ENCODE results near the gene NEK11.

NEK11 gene

GRCh38 chr3:131236421-131236820 lies 209.7 kb downstream of the NEK11 start:
- no peak for DNase-seq (ENCODE audit: insufficient read length, low spot score)
- no peak for FAIRE-seq
- no peak for TF ChIP-seq POLR2A (IDR thresholded peaks at IDR 0.05; ENCODE audit: low read depth, low read length)

GRCh38 chr3:131238496-131238895 lies 211.8 kb downstream of the NEK11 start:
- DNase-seq (ENCODE audit: insufficient read length, low spot score) (no peak), FAIRE-seq (no peak)
- no peak for TF ChIP-seq POLR2A (IDR thresholded peaks at IDR 0.05; ENCODE audit: low read depth, low read length)

GRCh38 chr3:131239267-131239666 lies 212.6 kb downstream of the NEK11 start:
- DNase-seq (ENCODE audit: insufficient read length, low spot score) (no peak), FAIRE-seq (no peak)
- no peak for TF ChIP-seq POLR2A (IDR thresholded peaks at IDR 0.05; ENCODE audit: low read depth, low read length)

GRCh38 chr3:131242201-131242600 lies 215.5 kb downstream of the NEK11 start:
- no peak for FAIRE-seq
- no peak for DNase-seq (ENCODE audit: insufficient read length, low spot score)

GRCh38 chr3:131250466-131250865 lies 223.8 kb downstream of the NEK11 start:
- TF ChIP-seq POLR2A (IDR thresholded peaks at IDR 0.05; ENCODE audit: low read depth, low read length), result no peak
- FAIRE-seq (no peak), DNase-seq (ENCODE audit: insufficient read length, low spot score) (no peak)

More at GRCh38 chr3:131242201-131242600, 215.5 kb downstream of the NEK11 start:
- no peak for TF ChIP-seq POLR2A (IDR thresholded peaks at IDR 0.05; ENCODE audit: low read depth, low read length)

GRCh38 chr3:131260525-131260924 lies 233.8 kb downstream of the NEK11 start:
- DNase-seq (ENCODE audit: insufficient read length, low spot score), result no peak
- TF ChIP-seq POLR2A (IDR thresholded peaks at IDR 0.05; ENCODE audit: low read depth, low read length), result no peak
- FAIRE-seq, result no peak

- TF ChIP-seq POLR2A (IDR thresholded peaks at IDR 0.05; ENCODE audit: low read depth, low read length), result no peak
- DNase-seq (ENCODE audit: insufficient read length, low spot score), result no peak
- FAIRE-seq, result no peak
Measured at GRCh38 chr3:131261104-131261503, 234.4 kb downstream of the NEK11 start.

- DNase-seq (ENCODE audit: insufficient read length, low spot score) (no peak), FAIRE-seq (no peak)
- TF ChIP-seq POLR2A (IDR thresholded peaks at IDR 0.05; ENCODE audit: low read depth, low read length), result no peak
Measured at GRCh38 chr3:131275556-131275955, 248.9 kb downstream of the NEK11 start.

- FAIRE-seq, result no peak
- no peak for DNase-seq (ENCODE audit: insufficient read length, low spot score)
- no peak for TF ChIP-seq POLR2A (IDR thresholded peaks at IDR 0.05; ENCODE audit: low read depth, low read length)
Measured at GRCh38 chr3:131277836-131278497, 251.3 kb downstream of the NEK11 start.

- FAIRE-seq (no peak), DNase-seq (ENCODE audit: insufficient read length, low spot score) (no peak)
- TF ChIP-seq POLR2A (IDR thresholded peaks at IDR 0.05; ENCODE audit: low read depth, low read length), result no peak
Measured at GRCh38 chr3:131279577-131279976, 252.9 kb downstream of the NEK11 start.

GRCh38 chr3:131282379-131282778 lies 255.7 kb downstream of the NEK11 start:
- FAIRE-seq, result no peak

GRCh38 chr3:131282967-131283366 lies 256.3 kb downstream of the NEK11 start:
- no peak for TF ChIP-seq POLR2A (IDR thresholded peaks at IDR 0.05; ENCODE audit: low read depth, low read length)
- FAIRE-seq, result no peak
- no peak for DNase-seq (ENCODE audit: insufficient read length, low spot score)

More at GRCh38 chr3:131282379-131282778, 255.7 kb downstream of the NEK11 start:
- no peak for TF ChIP-seq POLR2A (IDR thresholded peaks at IDR 0.05; ENCODE audit: low read depth, low read length)
- no peak for DNase-seq (ENCODE audit: insufficient read length, low spot score)

GRCh38 chr3:131283862-131284261 lies 257.2 kb downstream of the NEK11 start:
- DNase-seq (ENCODE audit: insufficient read length, low spot score) (no peak), FAIRE-seq (no peak)
- no peak for TF ChIP-seq POLR2A (IDR thresholded peaks at IDR 0.05; ENCODE audit: low read depth, low read length)

GRCh38 chr3:131284302-131284701 lies 257.6 kb downstream of the NEK11 start:
- DNase-seq (ENCODE audit: insufficient read length, low spot score) (no peak), FAIRE-seq (no peak)
- no peak for TF ChIP-seq POLR2A (IDR thresholded peaks at IDR 0.05; ENCODE audit: low read depth, low read length)

GRCh38 chr3:131285456-131285855 lies 258.8 kb downstream of the NEK11 start:
- FAIRE-seq (no peak), DNase-seq (ENCODE audit: insufficient read length, low spot score) (no peak)
- no peak for TF ChIP-seq POLR2A (IDR thresholded peaks at IDR 0.05; ENCODE audit: low read depth, low read length)
